Ovary (tissue), 9 donors: ENCODE measurements around the gene LMF1. TPM values are rescaled to one million over a fixed set of nuclear protein-coding genes. Genes with fewer than 3 reads are reported as not detected.

Experiments used
- DNase-seq, 5 donors: peaks; one replicate each; pipeline ENCODE4 v3.0.0-alpha.2; 2019 to 2020
- H3K27ac ChIP-seq, 2 donors: fragments of 200-600 bp; one replicate each; pipeline versions ENCODE4 v1.5.1 to v1.8.0; 2019 to 2022
- H3K27me3 ChIP-seq: fragments of 200-600 bp; one replicate; pipeline ENCODE4 v1.8.0; 2022
- H3K36me3 ChIP-seq: fragments of 200-600 bp; sonication (generic); one replicate; pipeline ENCODE4 v1.5.1; 2019
- H3K4me1 ChIP-seq: one replicate; pipeline ENCODE4 v1.8.1; 2013; ENCODE audit warnings: mild to moderate bottlenecking, moderate library complexity; ENCODE audit not compliant: insufficient read depth
- H3K4me3 ChIP-seq: fragments of 200-600 bp; sonication (generic); one replicate; pipeline ENCODE4 v1.5.1; 2017
- H3K9me3 ChIP-seq, 2 donors: fragments of 200-600 bp in 1 of 2; sonication (generic) in 1 of 2; one replicate each; pipeline versions ENCODE4 v1.5.1 to v1.8.1; 2013 to 2019; ENCODE audit warnings: mild to moderate bottlenecking in 1 of 2, moderate library complexity in 1 of 2
- EP300 ChIP-seq: sonication (generic); formaldehyde crosslinking; IDR thresholded peaks from one replicate; pipeline ENCODE4 v1.6.1; 2017; ENCODE audit warnings: antibody characterized with exemption
- POLR2A ChIP-seq: fragments of 450-650 bp; IDR thresholded peaks from one replicate; pipeline ENCODE4 v1.6.1; 2017; ENCODE audit warnings: antibody characterized with exemption, mild to moderate bottlenecking, moderate library complexity
- WGBS, 3 donors: extraction: QIAGEN DNeasy Blood & Tissue Kit in 1 of 3; methylation state at CpG; one replicate each; pipeline versions ENCODE4 v1.1.5 to v1.1.7; 2013 to 2017; 5-methylcytosine and 5-hydroxymethylcytosine counted together
- intact Hi-C, 4 donors: fragments of 100-400 bp; cut with DNase I; formaldehyde crosslinking; loops; one replicate each; pipeline versions ENCODE4 v1.11.0 to v1.15.1; 2022 to 2023
- polyA plus RNA-seq, 2 donors: library from polyadenylated mRNA; stranded (reverse); fragments of 200-250 nt in 1 of 2; fragments of 350-450 nt in 1 of 2; fragmentation: Illumina TruSeq in 1 of 2; extraction: RNeasy Lipid Tissue Mini Kit (QIAGEN cat#74804) in 1 of 2; gene quantifications; one replicate each; pipeline ENCODE4 v1.2.3, GENCODE V29; 2013 to 2014
- total RNA-seq, 7 donors: library from RNA; depleted of rRNA in 2 of 7; stranded (reverse); fragments of >200 nt in 2 of 7; fragmentation: NEBNext Ultra II Directional in 3 of 7; extraction: Animal tissue kit (Norgen Biotek cat#: 25700) in 3 of 7; gene quantifications; one replicate each; pipeline versions ENCODE4 v1.1.0 to v1.2.4, GENCODE V29; 2016 to 2023
- TF ChIP-seq, protein P1 (sequence below), 3 donors: fragments of 450-650 bp in 2 of 3; fragments of 200-600 bp in 1 of 3; IDR thresholded peaks; one replicate each; pipeline versions ENCODE4 v1.5.1 to v1.8.0; 2016 to 2022; ENCODE audit warnings: antibody characterized with exemption in 3 of 3, mild to moderate bottlenecking in 1 of 3
- donor health status: DM: no; HTN: no; CAD: no; lungs with moderate emphysema.
- donor health status: DM: no; HTN: no; CAD: no.
- donor health status: Bipolar disorder and iron deficiency.
- donor health status: DM: yes; HTN: yes; CAD: no.
- donor health status: DM: no; HTN: no; CAD: no.
- donor health status: DM: yes; HTN: yes; CAD: no.

The LMF1 gene
- total and polyA plus RNA-seq, 9 donors: 7.8 to 31.9 (median 23.6) TPM

- no peak overlapping the region for H3K4me3 ChIP-seq
- no peaks in the 10 kb centered on the region for H3K36me3 ChIP-seq
- H3K27ac ChIP-seq: no peak overlapping the region
- TF ChIP-seq POLR2A (no peak), EP300 (no peak)
- TF ChIP-seq, protein P1, sequence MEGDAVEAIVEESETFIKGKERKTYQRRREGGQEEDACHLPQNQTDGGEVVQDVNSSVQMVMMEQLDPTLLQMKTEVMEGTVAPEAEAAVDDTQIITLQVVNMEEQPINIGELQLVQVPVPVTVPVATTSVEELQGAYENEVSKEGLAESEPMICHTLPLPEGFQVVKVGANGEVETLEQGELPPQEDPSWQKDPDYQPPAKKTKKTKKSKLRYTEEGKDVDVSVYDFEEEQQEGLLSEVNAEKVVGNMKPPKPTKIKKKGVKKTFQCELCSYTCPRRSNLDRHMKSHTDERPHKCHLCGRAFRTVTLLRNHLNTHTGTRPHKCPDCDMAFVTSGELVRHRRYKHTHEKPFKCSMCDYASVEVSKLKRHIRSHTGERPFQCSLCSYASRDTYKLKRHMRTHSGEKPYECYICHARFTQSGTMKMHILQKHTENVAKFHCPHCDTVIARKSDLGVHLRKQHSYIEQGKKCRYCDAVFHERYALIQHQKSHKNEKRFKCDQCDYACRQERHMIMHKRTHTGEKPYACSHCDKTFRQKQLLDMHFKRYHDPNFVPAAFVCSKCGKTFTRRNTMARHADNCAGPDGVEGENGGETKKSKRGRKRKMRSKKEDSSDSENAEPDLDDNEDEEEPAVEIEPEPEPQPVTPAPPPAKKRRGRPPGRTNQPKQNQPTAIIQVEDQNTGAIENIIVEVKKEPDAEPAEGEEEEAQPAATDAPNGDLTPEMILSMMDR (IDR thresholded peaks at IDR 0.05): no peak
- intact Hi-C loops: no loop called here
- H3K4me1 ChIP-seq: no peaks in the 10 kb centered on the region
- no peaks in the 10 kb centered on the region for H3K9me3 ChIP-seq
- H3K27me3 ChIP-seq: no peaks in the 10 kb centered on the region
- no peak for DNase-seq
- 78 to 87% (median 81%) methylated on average over 19 of the region's 19 CpGs for WGBS, 3 donors
These were observed 41.4 kb upstream of the LMF1 start for GRCh38 chr16:1012135-1012534.

DNA sequence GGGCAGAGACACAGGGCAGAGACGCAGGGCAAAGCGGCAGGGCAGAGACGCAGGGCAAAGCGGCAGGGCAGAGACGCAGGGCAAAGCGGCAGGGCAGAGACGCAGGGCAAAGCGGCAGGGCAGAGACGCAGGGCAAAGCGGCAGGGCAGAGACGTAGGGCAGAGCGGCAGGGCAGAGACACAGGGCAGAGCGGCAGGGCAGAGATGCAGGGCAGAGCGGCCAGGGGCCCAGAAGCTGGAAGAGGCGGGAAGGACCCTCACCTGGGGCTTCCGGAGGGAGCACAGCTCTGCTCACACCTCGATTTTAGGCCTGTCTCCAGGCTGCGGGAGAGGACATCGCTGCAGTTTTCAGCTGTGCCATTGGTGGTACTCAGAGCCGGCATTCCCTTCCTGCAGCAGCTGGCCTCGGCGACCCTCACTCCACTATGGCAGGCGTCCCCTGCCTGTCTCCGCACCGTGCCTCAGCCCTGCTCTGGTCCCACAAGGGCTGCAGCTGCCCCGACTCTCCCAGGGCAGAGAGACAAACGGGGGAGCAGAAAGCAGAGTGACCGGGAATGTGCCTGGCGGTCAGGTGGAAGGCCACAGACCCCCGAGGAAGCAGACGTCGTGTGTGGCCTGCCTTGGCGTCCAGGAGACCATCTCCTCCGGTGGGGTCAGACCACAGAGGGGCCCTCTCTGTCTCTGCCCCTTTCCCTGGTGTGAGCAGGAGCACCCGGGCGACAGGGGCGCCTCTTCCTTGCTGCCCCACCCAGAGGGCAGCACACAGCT, 40.7 kb upstream of the LMF1 start:
- intact Hi-C loops: no loop called here
- no peak for TF ChIP-seq POLR2A
- TF ChIP-seq, protein P1 (IDR thresholded peaks at IDR 0.05): no peak
- TF ChIP-seq EP300: no peak
- Histone ChIP-seq H3K36me3 (no peaks in the 10 kb centered on the region), H3K4me3 (no peak overlapping the region), H3K27ac (no peak overlapping the region), H3K27me3 (no peaks in the 10 kb centered on the region), H3K4me1 (no peaks in the 10 kb centered on the region), H3K9me3 (no peaks in the 10 kb centered on the region)
- 65 to 77% (median 68%) methylated on average over 37 of the region's 37 CpGs for WGBS, 3 donors
- DNase-seq: no peak

DNA sequence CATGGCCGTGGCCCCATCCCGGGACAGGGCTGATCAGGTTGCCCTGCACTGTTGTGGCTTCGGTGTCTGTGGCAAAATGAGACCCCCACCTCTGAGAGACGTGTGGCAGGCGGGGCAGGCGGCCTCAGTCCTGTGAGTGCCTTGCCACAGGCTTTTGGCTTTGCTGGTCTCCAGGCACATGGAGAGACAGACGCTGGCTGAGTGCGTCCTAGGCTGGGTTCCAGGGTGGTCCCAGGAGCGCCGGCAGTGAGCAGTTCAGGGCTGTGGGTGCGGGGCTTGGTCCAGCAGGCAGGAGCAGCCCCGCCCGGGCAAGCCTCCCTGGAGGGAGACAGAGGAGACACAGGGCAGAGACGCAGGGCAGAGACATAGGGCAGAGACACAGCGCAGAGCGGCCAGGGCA, 40.0 kb upstream of the LMF1 start:
- TF ChIP-seq EP300 (no peak), POLR2A (no peak)
- WGBS, 3 donors: 61 to 67% (median 64%) methylated on average over 14 to 16 of the region's 16 CpGs
- no peak overlapping the region for H3K27ac ChIP-seq
- intact Hi-C loops: no loop called here
- no peaks in the 10 kb centered on the region for H3K27me3 ChIP-seq
- no peak overlapping the region for H3K4me3 ChIP-seq
- no peaks in the 10 kb centered on the region for H3K9me3 ChIP-seq
- H3K36me3 ChIP-seq: no peaks in the 10 kb centered on the region
- no peaks in the 10 kb centered on the region for H3K4me1 ChIP-seq
- DNase-seq: no peak

DNA sequence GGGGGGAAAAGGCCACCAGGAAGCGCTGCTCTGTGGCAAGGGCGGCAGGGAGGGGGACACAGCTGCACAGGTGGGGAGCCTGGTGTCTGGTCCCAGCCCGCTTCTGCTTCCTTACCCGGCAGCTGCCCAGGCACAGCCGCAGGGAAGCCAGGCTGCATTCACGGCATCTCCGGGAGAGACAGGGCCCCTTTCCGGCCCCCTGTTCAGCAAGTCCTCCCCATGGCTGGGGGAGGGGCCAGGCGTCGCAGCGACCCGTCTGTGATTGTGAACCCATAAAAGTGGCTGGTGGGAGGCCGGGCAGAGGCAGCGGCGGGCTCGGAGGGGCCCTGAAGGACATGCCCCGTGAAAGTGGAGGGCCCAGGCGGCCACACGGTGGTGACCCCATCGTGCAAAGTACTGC, 39.5 kb upstream of the LMF1 start:
- TF ChIP-seq, protein P1 (IDR thresholded peaks at IDR 0.05): no peak
- TF ChIP-seq EP300: no peak
- no peak for TF ChIP-seq POLR2A
- no peaks in the 10 kb centered on the region for H3K36me3 ChIP-seq
- H3K27ac ChIP-seq: no peak overlapping the region
- H3K4me1 ChIP-seq: no peaks in the 10 kb centered on the region
- H3K4me3 ChIP-seq: no peak overlapping the region
- H3K27me3 ChIP-seq: no peaks in the 10 kb centered on the region
- no peaks in the 10 kb centered on the region for H3K9me3 ChIP-seq
- 15 to 19% (median 16%) methylated on average over 20 of the region's 20 CpGs for WGBS, 3 donors
- intact Hi-C loops: no loop called here
- DNase-seq: no peak

DNA sequence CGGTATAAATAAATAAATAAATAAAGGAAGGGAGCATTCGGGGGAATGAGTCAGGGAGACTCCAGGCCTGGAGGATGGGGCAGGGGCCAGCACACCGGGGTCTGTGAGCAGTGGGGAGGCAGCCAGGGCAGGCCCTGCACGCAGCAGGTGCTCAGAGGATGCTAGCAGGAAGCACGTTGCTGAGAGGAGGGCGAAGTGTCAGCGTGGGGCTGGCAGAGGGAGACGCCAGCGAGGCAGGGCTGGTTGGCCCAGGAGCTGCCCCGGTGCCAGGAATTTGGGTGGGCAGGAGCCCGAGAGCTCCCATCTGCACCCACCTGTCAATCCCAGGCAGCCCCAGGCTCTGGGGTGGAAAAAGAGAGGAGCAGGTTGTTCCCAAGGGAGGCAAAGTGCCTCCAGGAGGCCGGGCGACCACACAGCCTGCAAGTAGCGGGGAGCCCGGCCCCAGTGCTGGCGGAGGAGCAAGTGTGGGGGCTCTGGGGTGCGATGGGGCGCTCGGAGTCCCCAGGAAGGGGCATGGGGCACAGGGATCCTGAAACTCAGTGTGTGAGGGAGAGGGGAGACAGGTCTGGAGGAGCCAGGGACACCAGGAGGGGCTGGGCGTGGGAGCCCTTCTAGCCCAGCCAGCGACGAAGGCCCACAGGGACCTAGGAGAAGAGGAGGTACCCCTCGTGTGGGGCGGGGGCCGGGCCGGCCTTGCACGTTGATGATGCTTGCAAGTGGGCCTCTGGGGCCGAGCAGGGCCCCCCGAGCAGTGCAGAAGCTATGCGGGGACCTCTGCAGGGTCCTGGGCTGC, 38.8 kb upstream of the LMF1 start:
- no peak overlapping the region for H3K27ac ChIP-seq
- no peaks in the 10 kb centered on the region for H3K4me1 ChIP-seq
- H3K4me3 ChIP-seq: no peak overlapping the region
- H3K36me3 ChIP-seq: no peaks in the 10 kb centered on the region
- H3K27me3 ChIP-seq: no peaks in the 10 kb centered on the region
- no peak for DNase-seq
- TF ChIP-seq, protein P1 (IDR thresholded peaks at IDR 0.05): no peak
- no peak for TF ChIP-seq EP300
- TF ChIP-seq POLR2A: no peak
- H3K9me3 ChIP-seq: no peaks in the 10 kb centered on the region
- 65 to 68% (median 65%) methylated on average over 26 to 30 of the region's 30 CpGs for whole genome bisulfite sequencing, 3 donors
- intact Hi-C loops: no loop called here
